ENCODE results near the gene PRDM2.

Gene PRDM2

DNA sequence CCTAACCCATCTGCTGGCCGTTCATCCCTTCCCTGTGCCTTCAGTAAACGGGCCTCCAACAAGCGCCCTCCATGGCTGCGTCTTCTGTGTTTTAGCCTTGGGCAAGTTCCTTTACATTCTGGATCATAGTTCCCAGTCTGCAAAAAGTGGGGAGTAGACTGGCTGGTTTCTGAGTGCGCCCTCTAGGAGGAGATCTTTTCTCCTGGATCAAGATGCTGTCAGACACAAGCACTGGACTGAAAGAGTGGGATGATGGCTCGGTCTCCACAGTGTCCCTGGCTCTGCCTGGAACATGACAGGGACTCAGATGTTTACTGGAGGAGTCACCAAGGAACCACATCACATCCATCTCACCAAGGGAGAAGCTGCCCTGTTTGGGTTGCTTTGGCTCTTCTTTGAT, 88.8 kb downstream of the PRDM2 start:
- in situ Hi-C loops (cut with MboI; ENCODE audit: low sequenced_read_pairs), result no loop called here

DNA sequence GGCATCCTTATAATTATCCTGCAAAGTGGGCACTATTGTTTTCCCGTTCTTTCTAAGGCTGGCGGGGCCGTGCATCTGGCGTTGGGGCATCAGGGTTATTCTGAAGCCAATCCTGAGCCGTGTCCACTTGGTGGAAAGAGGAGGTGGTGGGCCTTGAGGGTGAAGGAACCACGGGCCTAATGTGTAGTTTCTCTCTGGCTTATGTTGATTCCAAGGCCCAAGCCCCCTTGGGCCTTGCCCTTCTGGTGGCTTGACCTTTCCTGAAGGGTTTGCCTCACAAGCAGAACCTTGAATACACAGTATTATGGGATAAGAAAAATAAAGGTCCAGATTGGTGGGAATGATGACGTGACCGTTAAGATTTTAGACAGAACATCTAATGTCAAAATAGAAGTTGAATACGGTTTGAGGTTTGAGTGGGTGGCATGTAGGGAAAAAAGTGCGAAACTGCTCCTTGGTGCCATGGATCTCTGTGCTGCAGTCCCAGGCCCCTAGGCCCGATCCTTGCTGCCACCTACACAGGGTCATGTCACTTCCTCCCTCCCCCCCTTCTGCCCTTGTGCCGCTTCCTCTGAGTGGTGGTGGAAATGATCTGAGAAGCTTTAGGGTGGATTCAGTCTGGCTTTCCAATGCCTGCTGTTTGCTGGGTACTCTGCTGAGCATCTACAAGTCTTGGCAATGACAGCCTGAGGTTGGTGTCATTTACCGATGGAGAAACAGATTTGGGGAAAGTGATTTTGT, 90.5 kb downstream of the PRDM2 start:
- in situ Hi-C loops (cut with MboI; ENCODE audit: low sequenced_read_pairs), result no loop called here

DNA sequence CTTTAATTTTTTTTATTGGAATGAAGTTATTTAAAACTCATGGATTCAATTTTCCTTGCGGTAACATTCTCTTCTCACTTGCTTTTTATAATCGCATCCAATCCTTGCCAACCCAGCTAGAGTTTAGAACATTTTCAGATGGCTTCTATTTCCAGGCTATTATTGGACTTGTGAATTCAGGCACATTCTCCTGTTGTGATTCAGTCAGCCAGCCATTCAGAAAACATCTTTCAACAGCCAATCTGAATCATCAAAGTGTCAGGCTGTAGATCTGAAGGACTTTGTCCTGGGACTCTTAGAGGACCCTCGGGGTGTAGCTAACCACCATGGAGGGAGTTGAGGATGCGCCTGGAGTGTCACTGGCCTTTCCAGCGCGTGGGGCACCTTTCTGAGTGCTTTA, 92.4 kb downstream of the PRDM2 start:
- in situ Hi-C loops (cut with MboI; ENCODE audit: low sequenced_read_pairs), result no loop called here

DNA sequence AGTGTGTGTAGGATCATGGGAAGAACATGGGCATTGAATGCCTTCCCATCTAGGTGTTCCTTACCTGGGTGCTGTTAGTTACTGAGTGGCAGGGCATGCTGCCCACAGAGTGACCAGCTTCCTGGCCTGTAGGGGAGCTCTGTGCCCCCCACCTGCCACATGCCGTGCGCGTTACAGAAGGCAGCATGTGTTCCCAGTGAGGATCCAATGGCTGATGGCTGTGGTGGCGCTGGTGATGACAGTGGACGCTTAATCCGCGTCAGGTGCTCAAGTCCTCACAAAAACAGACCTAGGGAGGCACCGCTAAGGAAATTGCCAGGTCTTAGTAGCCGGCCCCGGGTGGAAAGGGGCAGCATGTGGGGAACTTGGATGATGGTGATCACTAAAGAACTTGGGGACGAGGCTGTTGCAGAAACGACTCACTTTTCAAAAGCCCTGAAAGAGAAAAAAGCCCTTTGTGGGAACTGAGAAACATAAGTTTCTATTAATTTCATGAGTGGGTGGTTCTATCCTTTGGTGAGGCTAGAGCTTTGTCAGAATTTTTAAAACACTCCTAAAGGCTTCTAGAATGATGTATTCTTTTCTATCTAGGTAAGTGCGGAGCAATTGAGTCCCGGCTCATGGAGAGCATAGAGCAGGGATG, 93.2 kb downstream of the PRDM2 start:
- in situ Hi-C loops (cut with MboI; ENCODE audit: low sequenced_read_pairs), result no loop called here

DNA sequence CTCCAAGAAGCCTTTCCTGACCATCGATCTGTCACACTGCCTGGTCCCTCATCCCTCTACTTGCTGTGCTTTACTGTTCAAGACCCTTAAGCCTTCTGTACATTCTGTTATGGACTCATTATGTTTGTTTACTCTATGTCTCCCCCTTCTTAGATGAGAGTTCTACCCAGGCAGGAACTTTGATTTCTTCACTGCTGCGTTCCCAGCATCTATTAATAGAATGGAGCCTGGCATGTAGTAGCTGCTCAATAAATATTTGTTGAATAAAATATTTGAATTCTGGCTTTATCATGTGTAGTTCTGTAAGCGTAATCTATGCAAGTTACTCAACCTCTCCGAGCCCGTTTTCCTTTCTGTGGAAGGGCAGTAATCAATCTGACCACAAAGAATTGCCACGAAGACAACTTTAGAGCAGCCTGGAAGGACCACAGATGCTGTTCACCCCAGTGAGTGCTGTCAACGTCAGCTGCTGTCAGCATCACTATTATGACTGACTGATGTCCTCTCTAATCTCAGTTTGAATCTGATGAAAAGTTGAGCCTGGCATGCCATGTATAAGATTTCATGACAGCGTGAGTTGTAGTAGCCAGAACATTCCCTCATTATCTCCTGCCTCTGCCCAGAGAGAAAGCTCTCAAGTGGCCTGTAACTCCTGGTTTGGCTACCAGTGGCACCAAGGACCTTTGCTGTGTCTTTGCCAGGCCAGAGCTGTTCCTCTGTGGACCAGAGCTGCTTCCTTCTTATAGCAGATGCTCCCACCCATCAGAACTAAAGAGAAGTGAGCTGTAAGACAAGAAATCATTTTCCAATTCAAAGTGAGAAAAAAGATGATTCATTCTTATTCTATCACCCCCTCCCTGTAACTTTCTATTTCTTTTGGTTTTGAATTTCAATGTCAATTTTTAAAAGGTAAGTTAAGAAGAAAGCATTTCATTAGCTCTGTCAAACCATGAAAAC, 94.5 kb downstream of the PRDM2 start:
- in situ Hi-C loops (cut with MboI; ENCODE audit: low sequenced_read_pairs), result no loop called here

DNA sequence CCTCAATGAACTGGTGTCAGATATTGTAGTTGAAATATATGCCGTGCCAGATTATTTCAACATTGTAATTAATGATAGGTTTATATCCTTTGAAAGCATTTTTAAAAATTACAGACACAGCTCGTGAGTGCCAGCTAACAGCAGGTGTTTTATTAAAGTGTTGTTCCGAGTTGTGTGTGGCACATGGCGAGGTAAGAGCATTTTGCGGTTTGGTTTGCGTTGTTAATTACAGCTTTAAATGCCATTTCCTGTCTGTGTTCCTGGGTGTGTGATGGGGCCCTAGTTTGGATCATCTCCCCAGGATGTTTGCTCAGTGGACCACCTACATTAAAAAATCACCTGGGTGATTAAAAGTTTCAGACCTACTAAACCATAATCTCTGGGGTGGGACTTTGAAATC, 97.4 kb downstream of the PRDM2 start:
- in situ Hi-C loops (cut with MboI; ENCODE audit: low sequenced_read_pairs), result no loop called here

DNA sequence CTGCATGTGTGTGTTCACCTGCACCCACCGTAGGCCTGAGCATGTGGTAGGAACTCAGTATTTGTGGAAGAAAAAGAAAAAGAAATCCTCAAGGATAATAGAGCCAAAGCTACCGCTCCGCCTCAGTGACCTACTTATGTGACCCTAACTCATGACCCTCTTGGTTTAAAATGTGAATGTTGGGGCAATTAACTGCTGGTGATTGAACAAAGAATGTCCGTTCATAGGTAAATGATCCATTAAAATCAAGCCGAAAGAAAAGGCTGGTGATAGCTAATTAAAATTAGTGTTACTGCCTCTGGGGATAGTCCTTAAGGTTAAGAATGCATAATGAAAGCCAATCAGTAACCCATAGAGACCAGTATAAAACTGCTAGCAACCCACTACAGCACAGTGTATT, 98.1 kb downstream of the PRDM2 start:
- in situ Hi-C loops (cut with MboI; ENCODE audit: low sequenced_read_pairs), result no loop called here

DNA sequence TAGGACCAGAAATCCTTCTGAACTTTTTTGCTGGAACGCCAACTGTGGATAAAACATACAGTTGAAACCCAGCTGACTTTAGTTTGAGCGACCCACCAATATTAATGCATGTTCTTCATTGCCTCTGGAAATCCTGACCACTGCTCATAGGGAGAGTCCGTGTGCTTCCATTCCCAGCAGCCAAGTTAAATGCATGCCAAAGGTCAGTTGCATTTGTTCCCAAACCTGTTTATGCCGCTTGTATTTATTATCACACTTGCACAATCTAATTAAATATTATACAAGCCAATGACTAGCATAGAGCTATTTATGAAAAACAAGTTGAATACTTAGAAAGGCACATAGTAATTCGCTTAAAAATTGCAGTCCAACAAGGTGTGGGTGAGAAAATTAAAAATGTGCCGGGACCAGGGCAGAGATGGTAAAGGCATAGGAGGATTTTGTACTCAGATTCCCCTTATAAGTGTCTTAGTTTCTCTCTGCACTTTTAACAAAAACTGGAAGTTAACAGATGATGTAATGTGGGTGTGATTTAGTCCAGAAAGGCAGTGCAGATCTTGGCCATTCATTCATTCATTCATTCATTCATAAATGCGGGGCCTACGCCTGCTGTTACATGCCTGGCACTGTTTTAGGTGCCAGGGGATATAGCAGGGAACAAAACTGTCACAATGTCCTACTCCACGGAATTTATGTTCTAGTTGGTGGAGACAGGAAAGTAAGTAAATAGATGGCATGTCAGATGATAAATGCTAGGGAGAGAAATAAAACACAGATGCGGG, 99.7 kb downstream of the PRDM2 start:
- in situ Hi-C loops (cut with MboI; ENCODE audit: low sequenced_read_pairs), result no loop called here

DNA sequence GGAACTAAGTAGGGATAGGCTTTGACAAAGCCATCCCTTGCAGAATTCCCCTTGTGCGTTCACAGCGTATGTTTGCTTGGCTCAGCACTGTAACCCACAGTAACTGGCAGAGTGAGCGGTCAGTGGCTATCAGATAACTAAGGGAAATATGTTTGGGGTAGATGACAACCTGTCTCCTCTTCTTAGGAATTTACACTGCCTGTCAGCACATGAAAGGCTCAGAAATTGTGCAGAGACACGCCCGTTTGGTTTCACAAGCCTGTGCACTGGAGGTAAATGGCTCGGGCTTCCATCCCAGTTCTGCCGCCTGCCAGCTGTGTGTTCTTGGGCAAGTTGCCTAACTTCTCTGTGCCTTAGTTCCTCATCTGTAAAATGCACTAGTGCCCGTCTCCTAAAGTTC, 101.2 kb downstream of the PRDM2 start:
- in situ Hi-C loops (cut with MboI; ENCODE audit: low sequenced_read_pairs), result no loop called here

DNA sequence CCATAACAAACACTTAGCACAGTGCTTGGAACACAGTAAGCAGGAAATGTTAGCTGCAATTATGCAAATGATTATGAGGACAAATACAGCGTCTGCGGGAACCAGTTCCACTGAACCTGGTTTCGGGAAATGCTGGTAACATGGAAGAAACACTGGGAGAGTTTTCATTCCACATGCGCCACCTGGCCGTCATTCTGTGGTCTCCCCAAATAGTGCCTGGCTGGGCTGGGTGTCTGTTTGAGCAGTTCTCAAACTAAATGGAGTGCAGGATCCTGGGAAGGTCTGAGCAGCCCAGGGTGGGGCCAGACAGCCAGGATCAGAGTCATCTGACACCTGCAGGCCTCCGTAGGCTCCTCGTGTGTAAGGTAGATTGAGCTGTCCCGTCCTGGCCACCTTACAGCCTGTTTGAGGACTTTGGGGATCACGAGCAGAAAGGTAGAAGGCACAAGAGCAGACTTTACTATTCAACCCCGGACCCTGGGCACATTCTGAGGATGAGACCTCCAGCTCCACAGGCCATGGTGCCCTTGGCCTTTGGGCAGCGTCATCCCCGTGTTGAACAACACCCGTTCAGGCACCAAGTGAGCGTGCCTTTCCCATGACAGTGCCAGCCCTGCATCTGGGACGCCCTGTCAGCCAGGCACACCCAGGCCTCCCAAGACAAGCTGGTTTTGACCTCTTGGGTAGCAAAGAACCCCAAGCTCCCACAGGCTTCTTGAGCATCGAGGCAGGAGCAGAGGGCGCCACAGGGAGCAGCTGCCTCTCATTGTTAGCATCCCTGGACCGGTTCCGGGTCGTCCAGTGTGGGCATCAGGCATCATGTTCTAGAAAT, 101.9 kb downstream of the PRDM2 start:
- in situ Hi-C loops (cut with MboI; ENCODE audit: low sequenced_read_pairs), result no loop called here

DNA sequence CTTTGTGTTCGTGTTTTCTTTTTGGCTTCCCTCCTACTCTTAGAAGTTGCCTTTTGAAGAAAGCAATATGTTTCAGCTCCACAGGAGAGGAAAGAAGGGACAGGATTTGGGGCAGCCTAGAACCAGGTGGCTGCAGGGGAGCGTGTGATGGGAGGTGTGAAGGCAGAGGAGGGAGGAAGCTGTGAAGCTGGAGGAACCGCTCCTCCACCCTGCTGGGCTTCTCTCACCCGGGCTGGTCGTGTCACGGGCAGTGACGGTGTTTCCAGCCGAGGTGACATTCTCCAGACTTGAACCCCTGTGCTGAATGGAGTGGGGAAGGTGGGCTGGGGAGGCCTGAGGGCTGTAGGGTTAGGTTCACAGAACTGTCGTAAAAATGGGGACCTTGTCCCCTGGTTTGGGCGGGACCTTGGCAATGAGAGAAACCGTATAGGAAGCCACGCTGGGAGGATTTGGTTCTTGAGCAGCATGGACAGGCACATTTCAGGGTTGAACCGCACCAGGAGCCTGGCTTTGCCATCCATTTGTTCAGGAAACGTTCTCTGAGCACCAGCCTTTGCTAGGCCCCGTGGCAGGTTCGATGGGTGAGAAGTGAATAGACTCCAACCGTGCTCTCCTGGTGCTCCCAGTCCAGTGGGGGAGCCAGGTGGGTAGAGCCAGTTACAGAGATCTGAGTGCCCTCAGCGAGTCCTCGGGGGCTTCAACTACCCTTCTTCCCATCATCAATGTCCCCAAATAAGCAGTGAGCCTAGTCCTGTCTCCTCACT, 103.0 kb downstream of the PRDM2 start:
- in situ Hi-C loops (cut with MboI; ENCODE audit: low sequenced_read_pairs), result no loop called here

DNA sequence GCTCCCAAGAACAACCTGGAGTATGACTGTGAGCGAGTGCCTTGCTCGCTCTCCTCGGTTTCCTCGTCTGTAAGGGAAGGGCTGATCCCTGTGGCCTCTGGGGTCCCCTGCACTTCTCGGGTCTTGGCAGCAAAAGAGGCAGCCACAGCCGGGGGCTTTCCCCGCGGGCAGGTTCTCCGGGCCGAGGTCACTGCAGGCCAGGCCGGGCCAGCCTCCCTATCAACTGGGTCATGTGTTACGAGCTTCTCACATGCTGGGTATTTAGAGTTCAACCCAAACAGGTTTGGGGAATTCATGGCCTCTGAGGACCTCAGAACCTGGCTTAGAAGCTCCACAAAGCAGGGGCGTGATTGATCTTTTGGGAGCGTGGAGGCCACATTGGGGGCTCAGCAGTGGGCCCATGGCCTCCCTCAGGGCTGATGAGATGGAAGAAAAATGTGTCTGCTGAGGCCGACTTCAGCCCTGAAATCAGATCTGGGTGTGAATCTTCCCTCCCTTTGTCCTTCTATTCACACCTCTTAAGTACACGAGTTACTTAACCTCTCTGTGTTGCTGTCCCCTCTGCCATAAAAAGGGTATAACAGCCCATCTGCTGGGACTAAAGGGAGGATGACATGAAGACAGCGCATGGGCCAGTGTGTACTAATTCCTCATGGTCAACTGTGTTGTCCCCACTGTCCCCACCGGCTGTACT, 103.7 kb downstream of the PRDM2 start:
- in situ Hi-C loops (cut with MboI; ENCODE audit: low sequenced_read_pairs), result no loop called here

DNA sequence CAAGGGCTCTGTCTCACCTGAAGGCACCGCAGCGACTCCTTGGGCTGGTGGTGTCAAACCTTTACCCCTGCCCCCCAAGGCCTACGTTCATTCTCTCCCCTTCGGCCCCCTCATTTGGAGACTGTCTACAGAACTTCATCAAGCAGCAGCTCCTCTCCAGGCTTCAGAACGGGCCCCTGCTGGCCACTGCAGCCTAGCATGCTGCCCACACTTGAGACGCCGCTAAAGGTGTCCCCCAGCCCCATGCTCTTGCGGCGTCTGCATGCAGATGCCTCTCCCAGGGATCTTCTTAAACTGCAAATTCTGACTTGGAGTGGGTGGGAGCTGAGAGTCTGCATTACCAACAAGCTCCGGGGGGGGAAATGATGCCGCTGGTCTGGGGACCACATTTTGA, 104.2 kb downstream of the PRDM2 start:
- in situ Hi-C loops (cut with MboI; ENCODE audit: low sequenced_read_pairs), result no loop called here

DNA sequence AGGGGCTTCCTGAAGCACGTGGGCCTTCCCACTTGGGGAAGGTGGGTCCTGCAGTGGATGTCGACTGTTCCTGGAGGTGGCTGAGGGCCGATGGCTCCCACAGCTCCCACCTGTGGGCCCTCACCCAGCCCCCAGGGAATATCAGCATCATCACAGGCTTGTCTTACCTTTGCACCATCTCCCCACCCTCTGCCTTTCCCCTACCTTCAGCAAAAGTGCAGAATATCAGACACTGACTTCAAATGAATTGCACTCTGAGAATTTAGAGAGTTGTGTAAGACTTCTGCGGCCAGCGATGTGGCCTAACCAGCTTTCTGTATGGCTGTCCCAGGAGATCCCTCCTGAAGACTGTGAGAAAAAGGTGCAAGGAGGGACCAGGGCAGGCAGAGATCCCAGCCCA, 105.4 kb downstream of the PRDM2 start:
- in situ Hi-C loops (cut with MboI; ENCODE audit: low sequenced_read_pairs), result no loop called here

DNA sequence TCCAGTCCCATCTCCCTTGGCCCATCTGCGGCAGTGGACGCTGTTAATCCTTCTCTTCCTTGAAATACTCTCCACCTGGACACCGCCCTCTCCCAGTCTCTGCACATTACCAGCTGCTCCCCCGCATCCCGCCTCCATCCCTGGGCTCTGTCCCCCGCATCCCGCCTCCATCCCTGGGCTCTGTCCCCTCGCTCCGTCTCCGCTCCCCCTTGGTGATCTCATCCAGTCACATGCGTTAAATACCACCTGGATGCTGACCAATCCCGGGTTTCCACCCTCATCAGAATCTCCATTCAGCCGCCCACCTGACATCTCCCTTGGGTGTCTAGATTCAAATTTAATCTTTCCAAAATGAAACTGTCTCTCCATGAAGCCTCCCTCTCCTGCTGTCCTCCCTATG, 106.1 kb downstream of the PRDM2 start:
- in situ Hi-C loops (cut with MboI; ENCODE audit: low sequenced_read_pairs), result no loop called here

DNA sequence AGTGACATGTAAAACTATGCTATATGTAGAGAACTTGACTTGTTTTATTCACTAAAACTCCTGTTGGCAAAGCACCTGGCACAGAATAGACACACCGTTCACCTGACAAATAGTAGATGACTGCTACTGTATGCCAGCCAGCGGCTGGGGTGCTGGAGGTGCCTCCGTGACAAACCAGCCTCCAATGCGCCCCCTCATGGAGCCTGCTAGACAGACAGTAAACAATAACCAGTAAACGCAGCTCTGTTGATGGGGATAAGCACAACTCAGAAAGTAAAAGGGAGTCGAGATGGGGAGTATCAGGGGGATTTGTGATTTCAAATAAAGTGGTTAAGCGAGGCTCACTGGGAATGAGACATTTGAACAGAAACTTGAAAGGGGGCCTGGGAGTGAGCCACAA, 107.2 kb downstream of the PRDM2 start:
- in situ Hi-C loops (cut with MboI; ENCODE audit: low sequenced_read_pairs), result no loop called here

DNA sequence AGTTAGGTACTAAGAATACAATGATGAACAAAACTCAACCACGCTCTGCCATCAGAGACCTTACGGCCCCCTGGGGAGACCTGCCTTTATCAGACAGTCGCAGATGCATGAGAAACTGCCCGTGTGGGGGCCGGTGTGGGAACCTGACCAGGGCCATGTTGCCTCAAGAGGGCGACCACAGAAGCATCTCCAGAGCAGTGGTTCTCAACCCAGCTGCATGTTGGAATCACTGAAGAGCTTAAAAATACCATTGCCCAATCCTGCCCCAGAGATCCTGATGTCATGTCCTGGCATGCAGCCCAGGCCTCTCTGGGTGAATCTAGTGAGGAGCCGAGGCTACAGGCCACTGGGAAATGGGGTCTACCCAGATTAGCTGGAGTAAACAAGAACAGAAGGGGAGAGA, 108.7 kb downstream of the PRDM2 start:
- in situ Hi-C loops (cut with MboI; ENCODE audit: low sequenced_read_pairs), result no loop called here

DNA sequence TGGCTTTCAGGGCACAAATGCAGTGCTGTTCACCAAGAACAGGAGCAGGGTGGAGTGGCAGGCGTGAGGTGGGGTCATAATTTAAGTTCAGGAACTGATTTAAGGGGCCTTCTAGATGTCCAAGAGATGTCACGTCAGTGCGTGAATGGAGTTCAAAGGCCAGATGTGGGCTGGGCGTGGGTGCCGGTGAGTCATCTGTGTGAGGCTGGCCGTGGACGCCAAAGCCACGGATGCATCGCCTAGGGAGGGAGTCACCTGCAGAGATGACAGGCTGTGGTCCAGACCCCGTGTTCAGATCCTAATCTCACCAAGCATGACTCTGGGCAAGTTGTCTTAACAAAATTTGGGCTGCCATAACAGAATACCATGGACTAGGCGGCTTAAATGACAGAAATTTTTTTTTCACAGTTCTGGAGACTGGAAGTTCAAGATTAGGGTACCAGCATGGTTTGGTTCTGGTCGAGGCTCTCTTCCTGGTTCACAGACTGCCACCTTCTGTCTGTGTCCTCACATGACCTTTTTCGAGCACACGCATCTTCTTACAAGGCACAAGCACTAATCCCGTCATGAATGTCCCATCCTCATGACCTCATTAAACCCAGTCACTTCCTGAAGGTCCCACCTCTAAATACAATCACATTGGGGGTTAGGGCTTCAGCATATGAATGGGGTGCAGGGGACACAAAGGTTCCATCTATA, 109.6 kb downstream of the PRDM2 start:
- in situ Hi-C loops (cut with MboI; ENCODE audit: low sequenced_read_pairs), result no loop called here
